Neural progenitor cell (in vitro differentiated cells): ENCODE results near the gene NEU1.

Source experiments
- CTCF ChIP-seq: fragments of 200-600 bp; sonication (generic); IDR thresholded peaks from 2 replicates; pipeline ENCODE4 v1.5.1; 2017; ENCODE audit warnings: antibody characterized with exemption, mild to moderate bottlenecking
- EZH2 ChIP-seq: fragments of 200-600 bp; sonication (generic); IDR thresholded peaks from 2 replicates; pipeline ENCODE4 v1.6.1; 2017; ENCODE audit warnings: antibody characterized with exemption, mild to moderate bottlenecking, moderate library complexity
- EZH2phosphoT487 ChIP-seq: fragments of 200-600 bp; sonication (generic); IDR thresholded peaks from 2 replicates; pipeline ENCODE4 v1.6.1; 2017; ENCODE audit warnings: antibody characterized with exemption

GRCh38 chr6:31886541-31886991 is 23.9 kb upstream of the NEU1 start:
- no peak for TF ChIP-seq CTCF
- no peak for TF ChIP-seq EZH2
- no peak for TF ChIP-seq EZH2phosphoT487
